ENCODE results near the gene PPP1R12C.

PPP1R12C gene

DNA sequence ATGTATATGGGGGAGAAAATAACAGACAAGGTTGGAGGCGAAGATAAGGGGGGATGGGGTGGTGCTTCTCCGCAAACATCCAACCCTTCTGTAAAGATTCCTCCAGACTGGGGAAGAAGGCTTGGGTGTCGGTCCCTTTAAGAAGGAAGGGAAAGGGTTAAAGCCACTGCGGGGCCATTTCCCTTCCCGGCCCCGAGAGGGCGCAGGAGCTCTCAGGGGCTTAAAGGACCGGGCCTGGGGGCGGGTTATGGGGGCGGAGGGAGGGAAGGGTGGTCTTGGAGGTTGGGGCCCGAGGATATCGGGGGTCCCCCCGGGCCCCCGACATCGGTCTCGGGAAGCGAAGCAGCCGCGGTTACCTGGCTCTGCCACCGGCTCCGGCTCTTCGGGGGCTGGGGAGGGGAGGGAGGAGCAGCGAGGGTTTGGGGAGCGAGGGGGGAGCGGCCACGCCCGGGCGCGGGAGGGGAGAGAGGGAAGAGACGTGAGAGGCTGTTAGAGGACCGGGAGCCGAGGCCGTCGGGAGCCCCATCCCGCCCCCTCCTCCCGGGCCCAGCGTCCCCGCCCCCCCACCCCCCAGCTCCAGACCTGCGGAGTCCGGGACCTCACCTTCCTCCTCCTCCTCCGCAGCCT, 28.8 kb upstream of the PPP1R12C start:
- DNase-seq = peak; percentile 7

- DNase-seq = no peak
These were observed 27.8 kb upstream of the PPP1R12C start for GRCh38 chr19:55145232-55145631.

DNA sequence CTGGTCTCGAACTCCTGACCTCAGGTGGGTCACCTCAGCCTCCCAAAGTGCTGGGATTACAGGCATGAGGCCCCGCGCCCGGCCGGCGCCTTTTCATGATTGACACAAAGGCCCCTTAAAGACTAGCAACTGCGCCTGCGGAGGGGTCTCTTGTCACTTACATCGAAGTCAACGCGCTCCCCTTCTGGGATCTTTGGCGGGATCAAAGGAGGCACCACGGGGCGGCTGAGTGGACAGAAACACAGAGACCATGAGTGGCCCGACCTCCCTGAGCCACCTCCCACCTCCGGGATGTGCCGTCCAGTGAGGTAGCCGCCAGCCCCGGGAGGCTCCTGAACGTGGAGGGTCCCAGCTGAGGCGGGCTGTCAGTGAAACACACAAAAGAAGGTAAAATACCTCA, 24.3 kb upstream of the PPP1R12C start:
- no peak for DNase-seq

GRCh38 chr19:55137915-55138314, 20.5 kb upstream of the PPP1R12C start:
- DNase-seq = no peak

DNA sequence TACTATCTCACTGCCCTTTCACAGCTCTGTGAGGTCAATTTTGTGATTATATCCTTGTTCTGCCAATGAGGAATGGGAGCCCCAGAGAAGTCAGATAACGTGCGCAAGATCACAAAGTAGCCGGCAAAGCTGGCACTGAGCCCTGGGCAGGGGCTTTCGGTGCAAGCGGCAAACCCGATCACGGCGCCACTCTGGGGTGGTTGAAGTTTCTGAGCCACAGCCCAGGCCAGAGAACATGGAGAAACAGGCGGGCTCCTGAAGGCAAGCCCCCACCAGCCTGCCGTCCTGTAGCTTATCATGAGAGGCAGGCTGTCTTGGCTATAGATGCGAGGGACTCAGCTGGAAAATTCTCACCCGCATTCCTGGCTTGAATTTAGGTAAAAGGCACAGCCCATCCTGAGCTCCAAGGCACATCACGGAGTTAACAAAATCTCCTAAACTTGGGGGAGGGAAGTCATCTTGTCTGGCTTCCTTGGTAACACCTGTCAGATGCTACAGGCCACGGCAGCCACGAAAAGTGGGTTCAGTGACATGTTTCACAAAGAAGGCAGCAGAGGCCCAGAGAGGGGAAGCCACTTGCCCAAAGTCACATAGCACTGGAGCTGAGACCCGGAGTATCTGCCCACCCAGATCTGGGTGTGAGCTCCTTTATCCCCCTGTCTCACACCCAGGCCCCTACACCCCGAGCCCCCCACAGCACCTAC, 19.1 kb upstream of the PPP1R12C start:
- DNase-seq = no peak

DNA sequence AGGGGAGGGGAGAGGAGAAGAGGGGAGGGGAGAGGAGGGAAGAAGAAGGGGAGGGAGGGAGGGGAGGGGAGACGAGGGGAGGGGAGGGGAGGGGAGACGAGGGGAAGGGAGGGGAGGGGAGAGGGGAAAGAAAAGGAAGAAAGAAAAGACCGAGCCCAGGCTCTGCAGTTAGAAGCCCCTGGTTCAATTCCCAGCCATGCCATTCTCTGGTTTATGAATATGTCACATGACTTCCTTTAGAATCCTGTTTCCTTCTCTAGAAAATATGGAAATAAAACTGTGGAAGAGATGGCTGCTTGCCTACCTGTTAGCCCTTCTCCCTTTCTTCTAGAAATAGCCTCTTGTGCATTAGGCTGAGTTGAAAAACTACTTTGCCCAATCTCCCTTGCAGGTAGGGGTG, 17.3 kb upstream of the PPP1R12C start:
- no peak for DNase-seq

- no peak for DNase-seq
These were observed 16.4 kb upstream of the PPP1R12C start for GRCh38 chr19:55133639-55134444.

- no peak for DNase-seq
These were observed 15.2 kb upstream of the PPP1R12C start for GRCh38 chr19:55132453-55133129.

GRCh38 chr19:55131421-55131820, 14.0 kb upstream of the PPP1R12C start:
- no peak for DNase-seq

DNA sequence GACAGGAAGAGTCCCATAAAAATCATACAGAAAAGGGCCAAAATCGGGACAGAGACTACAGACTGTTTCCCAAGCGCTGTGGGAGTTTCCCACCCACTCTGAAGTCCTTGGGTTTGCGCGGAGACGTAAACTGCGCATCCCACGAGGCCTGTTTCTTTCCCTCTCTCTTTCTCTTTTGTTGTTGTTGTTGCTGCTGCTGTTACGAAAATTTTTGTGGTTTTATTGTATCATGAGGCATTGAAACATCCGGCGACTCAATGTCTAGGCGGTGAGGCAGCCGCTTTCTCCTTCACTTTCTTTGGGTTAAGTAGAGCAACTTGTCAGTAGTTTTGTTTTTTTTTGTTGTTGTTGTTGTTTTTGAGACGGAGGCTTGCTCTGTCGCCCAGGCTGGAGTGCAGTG, 1.6 kb upstream of the PPP1R12C start:
- DNase-seq = no peak

DNA sequence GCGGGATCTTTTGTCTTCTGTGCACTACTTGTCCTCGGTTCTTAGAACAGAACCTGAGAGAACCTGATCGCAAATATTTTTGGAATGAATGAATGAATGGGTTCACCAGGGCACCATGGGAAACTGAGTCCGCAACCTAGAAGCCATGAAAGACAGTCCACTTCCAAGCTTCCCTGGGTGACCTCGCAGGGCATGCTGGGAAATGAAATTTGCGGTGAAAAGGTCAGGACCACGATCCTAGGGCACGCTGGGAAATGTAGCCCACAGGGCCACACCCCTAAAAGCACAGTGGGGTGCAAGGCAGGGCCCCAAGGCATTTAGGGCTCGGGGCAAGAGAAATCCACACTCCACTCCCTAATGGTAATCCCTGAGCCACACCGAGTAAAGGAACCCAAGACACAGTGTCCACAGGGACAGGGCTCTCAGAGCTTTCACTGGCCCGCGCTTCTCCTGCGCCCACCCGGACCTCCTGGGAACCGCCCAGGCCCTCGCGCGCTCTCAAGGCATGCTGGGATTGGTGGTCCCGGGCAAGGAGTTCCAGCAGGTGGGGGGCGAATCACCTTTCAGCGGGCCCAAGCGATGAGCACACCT, 1.1 kb upstream of the PPP1R12C start:
- peak; percentile 28 for DNase-seq

GRCh38 chr19:55117663-55118391, 390 bp upstream of the PPP1R12C start:
- peak; percentile 98 for DNase-seq

GRCh38 chr19:55116232-55116858, 1.1 kb downstream of the PPP1R12C start:
- peak; percentile 63 for DNase-seq

DNA sequence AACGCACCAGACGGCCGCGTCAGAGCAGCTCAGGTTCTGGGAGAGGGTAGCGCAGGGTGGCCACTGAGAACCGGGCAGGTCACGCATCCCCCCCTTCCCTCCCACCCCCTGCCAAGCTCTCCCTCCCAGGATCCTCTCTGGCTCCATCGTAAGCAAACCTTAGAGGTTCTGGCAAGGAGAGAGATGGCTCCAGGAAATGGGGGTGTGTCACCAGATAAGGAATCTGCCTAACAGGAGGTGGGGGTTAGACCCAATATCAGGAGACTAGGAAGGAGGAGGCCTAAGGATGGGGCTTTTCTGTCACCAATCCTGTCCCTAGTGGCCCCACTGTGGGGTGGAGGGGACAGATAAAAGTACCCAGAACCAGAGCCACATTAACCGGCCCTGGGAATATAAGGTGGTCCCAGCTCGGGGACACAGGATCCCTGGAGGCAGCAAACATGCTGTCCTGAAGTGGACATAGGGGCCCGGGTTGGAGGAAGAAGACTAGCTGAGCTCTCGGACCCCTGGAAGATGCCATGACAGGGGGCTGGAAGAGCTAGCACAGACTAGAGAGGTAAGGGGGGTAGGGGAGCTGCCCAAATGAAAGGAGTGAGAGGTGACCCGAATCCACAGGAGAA, 1.9 kb downstream of the PPP1R12C start:
- DNase-seq = no peak

GRCh38 chr19:55114566-55115145, 2.8 kb downstream of the PPP1R12C start:
- no peak for DNase-seq

- DNase-seq = no peak
These were observed 3.8 kb downstream of the PPP1R12C start for GRCh38 chr19:55113570-55114039.

GRCh38 chr19:55112777-55113569, 4.5 kb downstream of the PPP1R12C start:
- DNase-seq = no peak

GRCh38 chr19:55112246-55112776, 5.1 kb downstream of the PPP1R12C start:
- no peak for DNase-seq

- no peak for DNase-seq
These were observed 6.1 kb downstream of the PPP1R12C start for GRCh38 chr19:55111238-55111831.
